Thyroid gland (tissue), 4 donors: ENCODE results near the gene NEDD1. TPM values are rescaled to one million over a fixed set of nuclear protein-coding genes. Genes with fewer than 3 reads are reported as not detected.

Experiments used
- DNase-seq, 2 donors: peaks; one replicate each; pipeline ENCODE4 v3.0.0-alpha.2; 2019
- H3K27ac ChIP-seq, 3 donors: fragments of 200-600 bp; sonication (generic); 1 replicate in 2 of 3; 2 replicates in 1 of 3; pipeline ENCODE4 v1.5.1; 2016 to 2019; ENCODE audit warnings: mild to moderate bottlenecking in 1 of 3, moderate library complexity in 1 of 3
- H3K27me3 ChIP-seq: fragments of 200-600 bp; sonication (generic); one replicate; pipeline ENCODE4 v1.5.1; 2019
- H3K36me3 ChIP-seq, 2 donors: fragments of 200-600 bp; sonication (generic); one replicate each; pipeline ENCODE4 v1.5.1; 2016 to 2019
- H3K4me1 ChIP-seq, 2 donors: fragments of 200-600 bp; sonication (generic); one replicate each; pipeline ENCODE4 v1.5.1; 2017 to 2019
- H3K4me3 ChIP-seq, 3 donors: fragments of 200-600 bp; sonication (generic); replicated peaks in 1 of 3; 1 replicate in 2 of 3; 2 replicates in 1 of 3; pipeline ENCODE4 v1.5.1; 2016; ENCODE audit warnings: mild to moderate bottlenecking in 1 of 3
- H3K9me3 ChIP-seq: fragments of 200-600 bp; sonication (generic); one replicate; pipeline ENCODE4 v1.5.1; 2017
- POLR2A ChIP-seq, 2 donors: fragments of 450-650 bp; IDR thresholded peaks; one replicate each; pipeline ENCODE4 v1.6.1; 2017; ENCODE audit warnings: antibody characterized with exemption in 2 of 2, mild to moderate bottlenecking in 2 of 2, moderate library complexity in 1 of 2
- WGBS, 2 donors: methylation state at CpG; one replicate each; pipeline ENCODE4 v1.1.5; 2017; 5-methylcytosine and 5-hydroxymethylcytosine counted together
- intact Hi-C: fragments of 100-400 bp; cut with DNase I; formaldehyde crosslinking; loops from one replicate; pipeline ENCODE4 v1.15.1; 2023
- total RNA-seq, 4 donors: library from RNA; depleted of rRNA; stranded (reverse); fragments of >200 nt; gene quantifications; one replicate each; pipeline ENCODE4 v1.2.3, GENCODE V29; 2016
- TF ChIP-seq, protein P1 (sequence below), 6 experiments: fragments of 200-600 bp in 3 of 6; fragments of 450-650 bp in 3 of 6; sonication (generic) in 3 of 6; IDR thresholded peaks; one replicate each; pipeline ENCODE4 v1.5.1; 2016 to 2019; ENCODE audit warnings: antibody characterized with exemption in 6 of 6, mild to moderate bottlenecking in 2 of 6, inconsistent platforms in 1 of 6, moderate library complexity in 1 of 6

NEDD1 gene
- total RNA-seq, 4 donors from 2014 or later = 17.2 to 27.7 (median 18.3) TPM

DNA sequence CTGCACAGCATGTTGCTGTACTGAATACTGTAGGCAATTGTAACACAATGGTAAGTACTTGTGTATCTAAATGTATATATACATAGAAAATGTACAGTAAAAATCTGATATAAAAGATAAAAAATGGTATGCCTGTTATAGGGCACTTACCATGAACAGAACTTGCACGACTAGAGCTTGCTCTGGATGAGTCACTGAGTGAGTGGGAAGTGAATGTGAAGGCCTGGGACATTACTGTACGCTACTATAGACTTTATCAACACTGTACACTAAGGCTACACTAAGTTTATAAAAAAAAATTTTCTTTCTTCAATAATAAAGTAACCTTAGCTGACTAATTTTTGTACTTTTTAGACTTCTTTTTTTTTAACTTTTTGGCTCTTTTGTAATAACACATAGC, 24.2 kb upstream of the NEDD1 start:
- H3K4me3 ChIP-seq = no peak overlapping the region
- TF ChIP-seq, protein P1, sequence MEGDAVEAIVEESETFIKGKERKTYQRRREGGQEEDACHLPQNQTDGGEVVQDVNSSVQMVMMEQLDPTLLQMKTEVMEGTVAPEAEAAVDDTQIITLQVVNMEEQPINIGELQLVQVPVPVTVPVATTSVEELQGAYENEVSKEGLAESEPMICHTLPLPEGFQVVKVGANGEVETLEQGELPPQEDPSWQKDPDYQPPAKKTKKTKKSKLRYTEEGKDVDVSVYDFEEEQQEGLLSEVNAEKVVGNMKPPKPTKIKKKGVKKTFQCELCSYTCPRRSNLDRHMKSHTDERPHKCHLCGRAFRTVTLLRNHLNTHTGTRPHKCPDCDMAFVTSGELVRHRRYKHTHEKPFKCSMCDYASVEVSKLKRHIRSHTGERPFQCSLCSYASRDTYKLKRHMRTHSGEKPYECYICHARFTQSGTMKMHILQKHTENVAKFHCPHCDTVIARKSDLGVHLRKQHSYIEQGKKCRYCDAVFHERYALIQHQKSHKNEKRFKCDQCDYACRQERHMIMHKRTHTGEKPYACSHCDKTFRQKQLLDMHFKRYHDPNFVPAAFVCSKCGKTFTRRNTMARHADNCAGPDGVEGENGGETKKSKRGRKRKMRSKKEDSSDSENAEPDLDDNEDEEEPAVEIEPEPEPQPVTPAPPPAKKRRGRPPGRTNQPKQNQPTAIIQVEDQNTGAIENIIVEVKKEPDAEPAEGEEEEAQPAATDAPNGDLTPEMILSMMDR (IDR thresholded peaks at IDR 0.05) = no peak
- TF ChIP-seq POLR2A (IDR thresholded peaks at IDR 0.05) = no peak
- DNase-seq = no peak
- H3K27me3 ChIP-seq = no peaks in the 10 kb centered on the region
- no peaks in the 10 kb centered on the region for H3K9me3 ChIP-seq
- peaks cover 0 to 6% of the 10 kb centered on the region in 2 donors for H3K4me1 ChIP-seq
- 82 to 85% methylated on average over 2 of the region's 2 CpGs for WGBS, 2 donors
- H3K27ac ChIP-seq = no peak overlapping the region
- no peaks in the 10 kb centered on the region for H3K36me3 ChIP-seq
- intact Hi-C loops = no loop called here

DNA sequence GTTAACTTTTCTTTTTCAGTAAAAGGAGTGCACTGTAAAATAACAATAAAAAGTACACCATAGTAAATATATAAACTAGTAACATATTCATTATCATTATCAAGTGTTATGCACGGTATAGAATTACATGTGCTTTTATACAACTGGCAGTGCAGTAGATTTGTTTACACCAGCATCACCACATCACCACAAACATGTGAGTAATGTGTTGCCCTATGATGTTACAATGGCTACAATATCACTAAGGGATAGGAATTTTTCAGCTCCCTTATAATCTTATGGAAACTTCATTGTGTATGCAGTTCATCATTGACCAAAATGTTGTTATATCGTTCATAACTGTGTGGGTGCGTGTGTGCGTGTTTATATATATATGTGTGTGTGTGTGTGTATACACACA, 23.5 kb upstream of the NEDD1 start:
- 92 to 97% methylated on average over 4 of the region's 4 CpGs for WGBS, 2 donors

DNA sequence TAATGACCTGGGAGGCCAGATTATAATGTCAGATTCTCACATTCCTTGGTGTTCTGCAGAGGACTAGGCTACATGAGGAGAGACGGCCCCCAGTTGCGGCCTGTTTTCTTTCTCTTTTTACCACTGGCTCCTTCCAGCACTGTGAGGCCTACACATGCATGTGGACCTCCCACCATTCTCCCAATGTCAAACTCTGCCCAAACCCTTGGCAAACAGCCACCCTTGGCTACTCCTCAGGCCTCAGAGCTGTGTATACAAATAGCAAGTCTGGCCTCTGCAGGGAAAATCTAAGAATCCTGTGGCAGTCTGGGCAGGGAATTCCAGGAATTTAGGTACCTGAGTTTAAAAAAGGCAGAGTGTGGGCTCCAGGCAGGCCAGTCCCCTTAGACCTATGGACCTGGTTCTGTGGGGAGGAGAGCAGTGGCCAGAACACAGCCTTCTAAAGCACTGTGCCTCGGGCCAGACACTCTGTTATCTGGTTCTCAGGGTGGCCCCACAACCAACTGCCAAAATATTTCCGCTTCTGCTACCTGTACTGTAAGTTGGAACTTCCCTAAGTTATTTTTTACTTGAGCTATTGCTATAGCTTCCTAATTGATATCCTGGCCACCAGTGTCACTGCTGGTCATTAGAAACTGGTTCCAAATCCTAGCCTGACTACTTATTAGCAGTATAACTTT, 19.9 kb upstream of the NEDD1 start:
- TF ChIP-seq, protein P1 (IDR thresholded peaks at IDR 0.05) = no peak
- no peak for TF ChIP-seq POLR2A (IDR thresholded peaks at IDR 0.05)
- no peak overlapping the region for H3K4me3 ChIP-seq
- peaks cover 0 to 6% of the 10 kb centered on the region in 2 donors for H3K4me1 ChIP-seq
- H3K27ac ChIP-seq = peak overlapping the region in 1 of 3 donors; percentile 9
- no peaks in the 10 kb centered on the region for H3K27me3 ChIP-seq
- 51 to 53% methylated on average over 4 of the region's 4 CpGs for WGBS, 2 donors
- peak; percentile 65 to 73 for DNase-seq
- H3K9me3 ChIP-seq = no peaks in the 10 kb centered on the region
- intact Hi-C loops = no loop called here
- no peaks in the 10 kb centered on the region for H3K36me3 ChIP-seq

More for the DNA sequence above, 23.5 kb upstream of the NEDD1 start:
- Histone ChIP-seq H3K27me3 (no peaks in the 10 kb centered on the region), H3K36me3 (no peaks in the 10 kb centered on the region), H3K9me3 (no peaks in the 10 kb centered on the region), H3K4me1 (peaks cover 0 to 6% of the 10 kb centered on the region in 2 donors), H3K27ac (no peak overlapping the region), H3K4me3 (no peak overlapping the region)
- DNase-seq = no peak
- intact Hi-C loops = no loop called here
- TF ChIP-seq, protein P1 (IDR thresholded peaks at IDR 0.05) = no peak
- no peak for TF ChIP-seq POLR2A (IDR thresholded peaks at IDR 0.05)

DNA sequence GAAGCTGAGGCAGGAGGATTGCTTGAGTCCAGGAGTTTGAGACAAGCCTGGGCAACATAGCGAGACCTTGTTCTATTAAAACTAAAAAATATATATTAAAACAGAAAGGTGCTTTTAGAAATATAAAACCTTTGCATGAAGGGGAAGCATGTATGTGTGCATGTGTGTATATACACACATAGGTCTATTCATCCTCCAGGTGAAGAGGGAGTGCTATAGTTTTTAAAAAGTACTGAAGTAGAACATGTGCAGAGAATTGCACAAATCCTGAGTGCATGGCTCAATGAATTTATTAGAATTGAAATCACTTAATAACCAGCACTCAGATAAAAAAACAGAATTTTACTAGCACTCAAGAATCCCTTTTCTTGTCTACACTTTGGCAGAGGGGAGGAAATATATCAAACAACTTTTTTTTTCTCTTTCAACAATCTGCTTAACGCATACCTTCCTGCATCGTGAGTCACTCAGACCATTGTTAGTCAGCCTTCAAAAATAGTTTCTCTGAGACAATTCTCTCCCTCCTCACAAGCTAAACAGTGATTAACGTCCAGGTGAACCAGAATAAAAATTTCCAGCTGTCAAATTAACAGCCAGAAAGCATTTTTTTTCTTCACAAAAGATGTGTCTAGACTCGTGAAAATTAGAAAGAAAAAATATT, 17.7 kb upstream of the NEDD1 start:
- Histone ChIP-seq H3K27me3 (no peaks in the 10 kb centered on the region), H3K27ac (no peak overlapping the region)
- WGBS, 2 donors = 43 to 47% methylated on average over 5 of the region's 5 CpGs

More for the DNA sequence above, 17.7 kb upstream of the NEDD1 start:
- intact Hi-C loops = no loop called here
- no peaks in the 10 kb centered on the region for H3K9me3 ChIP-seq
- no peak overlapping the region for H3K4me3 ChIP-seq
- H3K36me3 ChIP-seq = no peaks in the 10 kb centered on the region
- peaks cover 0 to 6% of the 10 kb centered on the region in 2 donors for H3K4me1 ChIP-seq
- no peak for TF ChIP-seq POLR2A (IDR thresholded peaks at IDR 0.05)
- TF ChIP-seq, protein P1 (IDR thresholded peaks at IDR 0.05) = no peak
- DNase-seq = no peak
